AG04450 (cell line): ENCODE data around the gene SUCO. TPM values are rescaled to one million over a fixed set of nuclear protein-coding genes. Genes with fewer than 3 reads are reported as not detected.

Source experiments
- CTCF ChIA-PET: fragments of 300-600, 350-600 bp; formaldehyde crosslinking; extraction: SDS; loops from one replicate; lab custom pipeline; 2022; ENCODE audit warnings: antibody characterized with exemption, inconsistent platforms; lab: Charles Lee
- POLR2A ChIA-PET: fragments of 350-600 bp; formaldehyde crosslinking; extraction: SDS; loops from one replicate; lab custom pipeline; 2021; ENCODE audit warnings: antibody characterized with exemption, inconsistent platforms; lab: Yijun Ruan, JAX
- DNase-seq: peaks from one replicate; pipeline ENCODE4 v3.0.0-alpha.2; 2011; ENCODE audit warnings: low read depth, low spot score
- H3K27ac ChIP-seq: one replicate; pipeline ENCODE4 v1.5.1; 2012; ENCODE audit warnings: low read depth, low read length, control low read depth
- H3K27me3 ChIP-seq: one replicate; pipeline ENCODE4 v1.6.0; 2012; ENCODE audit warnings: low read length; ENCODE audit not compliant: control insufficient read depth, insufficient read depth
- H3K4me3 ChIP-seq: 2 replicates; pipeline ENCODE4 v1.5.1; 2011; ENCODE audit warnings: mild to moderate bottlenecking, low read depth, low read length, control low read depth
- H3K9me3 ChIP-seq: 2 replicates; pipeline ENCODE4 v1.5.1; 2012; ENCODE audit warnings: low read length; ENCODE audit not compliant: control insufficient read depth, insufficient read depth
- polyA plus RNA-seq: library from polyadenylated mRNA; depleted of rRNA; stranded (reverse); fragments of >200 nt; gene quantifications from 2 replicates; pipeline ENCODE4 v1.2.3, GENCODE V29; 2011
- TF ChIP-seq, protein P1 (sequence below): IDR thresholded peaks from 2 replicates; pipeline ENCODE4 v1.5.1; 2011; ENCODE audit warnings: low read depth, low read length, control low read depth, inconsistent platforms

The SUCO gene
- polyA plus RNA-seq, 1 experiment = 25.1 TPM

DNA sequence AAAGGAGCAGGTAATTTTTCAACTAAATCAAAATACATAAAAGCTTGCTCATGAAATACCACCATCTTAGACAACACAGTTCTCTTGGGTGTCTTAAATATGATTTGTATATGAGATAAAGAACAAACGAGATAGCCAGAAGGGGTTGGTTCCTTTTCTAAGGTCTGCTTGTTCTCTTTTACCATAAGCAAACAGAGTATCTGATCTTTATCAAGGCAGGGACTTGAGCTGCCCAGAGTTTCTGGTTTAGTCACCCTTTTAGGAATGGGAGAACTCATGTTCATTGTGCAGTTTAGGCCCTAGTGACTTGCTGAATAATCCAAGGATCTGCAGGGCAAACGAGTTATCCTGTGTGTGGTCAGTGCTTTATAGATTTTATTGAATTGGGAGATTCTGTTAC is 3.0 kb upstream of the SUCO start:
- no peak overlapping the region for H3K4me3 ChIP-seq
- H3K27ac ChIP-seq = no peak overlapping the region
- H3K9me3 ChIP-seq = no peaks in the 10 kb centered on the region; the same call in 1 of the 2 replicates
- ChIA-PET CTCF (no interaction called here), POLR2A (no interaction called here)
- TF ChIP-seq, protein P1, sequence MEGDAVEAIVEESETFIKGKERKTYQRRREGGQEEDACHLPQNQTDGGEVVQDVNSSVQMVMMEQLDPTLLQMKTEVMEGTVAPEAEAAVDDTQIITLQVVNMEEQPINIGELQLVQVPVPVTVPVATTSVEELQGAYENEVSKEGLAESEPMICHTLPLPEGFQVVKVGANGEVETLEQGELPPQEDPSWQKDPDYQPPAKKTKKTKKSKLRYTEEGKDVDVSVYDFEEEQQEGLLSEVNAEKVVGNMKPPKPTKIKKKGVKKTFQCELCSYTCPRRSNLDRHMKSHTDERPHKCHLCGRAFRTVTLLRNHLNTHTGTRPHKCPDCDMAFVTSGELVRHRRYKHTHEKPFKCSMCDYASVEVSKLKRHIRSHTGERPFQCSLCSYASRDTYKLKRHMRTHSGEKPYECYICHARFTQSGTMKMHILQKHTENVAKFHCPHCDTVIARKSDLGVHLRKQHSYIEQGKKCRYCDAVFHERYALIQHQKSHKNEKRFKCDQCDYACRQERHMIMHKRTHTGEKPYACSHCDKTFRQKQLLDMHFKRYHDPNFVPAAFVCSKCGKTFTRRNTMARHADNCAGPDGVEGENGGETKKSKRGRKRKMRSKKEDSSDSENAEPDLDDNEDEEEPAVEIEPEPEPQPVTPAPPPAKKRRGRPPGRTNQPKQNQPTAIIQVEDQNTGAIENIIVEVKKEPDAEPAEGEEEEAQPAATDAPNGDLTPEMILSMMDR = no peak
- H3K27me3 ChIP-seq = peaks cover 11% of the 10 kb centered on the region
- no peak for DNase-seq

DNA sequence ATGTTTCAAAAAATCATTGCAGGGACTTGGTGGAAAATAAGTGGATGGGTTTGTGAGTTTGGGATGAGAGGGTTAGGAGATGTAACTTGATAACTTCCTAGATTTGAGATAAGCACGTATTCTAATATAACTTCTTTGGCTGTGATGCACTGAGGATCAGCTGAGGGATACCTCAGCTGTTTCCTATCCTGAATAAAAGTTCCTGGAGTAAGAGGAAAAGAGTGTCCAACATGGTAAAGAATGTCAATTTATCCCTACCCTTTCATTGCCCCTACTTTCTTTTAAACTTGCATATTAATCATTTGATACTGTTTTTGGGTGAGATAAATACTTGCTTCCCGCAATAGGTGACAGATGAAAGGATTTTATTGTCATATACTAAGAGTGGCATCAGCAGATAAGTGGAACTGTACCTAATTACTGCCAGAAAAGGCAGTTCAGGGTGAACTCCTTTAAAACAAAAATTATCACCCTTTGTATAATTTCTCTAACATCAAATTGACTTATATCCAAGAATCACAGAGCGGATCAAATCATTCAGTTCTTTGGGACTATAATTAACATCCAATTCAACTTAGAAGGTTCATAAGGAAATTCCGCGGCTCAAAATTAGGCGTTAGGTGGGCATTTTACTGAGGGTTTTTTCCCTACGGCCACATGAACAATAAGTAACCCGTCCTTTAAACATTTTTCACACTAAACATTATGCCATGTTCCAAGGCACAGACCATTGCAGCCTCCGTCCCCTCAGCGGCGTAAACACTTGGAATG is 1.4 kb upstream of the SUCO start:
- DNase-seq = no peak
- TF ChIP-seq, protein P1 = no peak
- POLR2A ChIA-PET = interaction anchor here (0.6 to 1.5 kb wide), 6 partner anchors 11 to 1692 kb away, joined by 3 to 6 read pairs (median 3); partner anchors contain the start of gene METTL13
- Histone ChIP-seq H3K9me3 (no peaks in the 10 kb centered on the region; the same call in 1 of the 2 replicates), H3K4me3 (peak overlapping the region; percentile 88), H3K27me3 (peaks cover 11% of the 10 kb centered on the region), H3K27ac (peak overlapping the region; percentile 91)
- CTCF ChIA-PET = interaction anchor here (0.6 to 0.8 kb wide), 2 partner anchors 188 to 819 kb away, joined by 3 read pairs; no protein-coding TSS in a partner anchor

DNA sequence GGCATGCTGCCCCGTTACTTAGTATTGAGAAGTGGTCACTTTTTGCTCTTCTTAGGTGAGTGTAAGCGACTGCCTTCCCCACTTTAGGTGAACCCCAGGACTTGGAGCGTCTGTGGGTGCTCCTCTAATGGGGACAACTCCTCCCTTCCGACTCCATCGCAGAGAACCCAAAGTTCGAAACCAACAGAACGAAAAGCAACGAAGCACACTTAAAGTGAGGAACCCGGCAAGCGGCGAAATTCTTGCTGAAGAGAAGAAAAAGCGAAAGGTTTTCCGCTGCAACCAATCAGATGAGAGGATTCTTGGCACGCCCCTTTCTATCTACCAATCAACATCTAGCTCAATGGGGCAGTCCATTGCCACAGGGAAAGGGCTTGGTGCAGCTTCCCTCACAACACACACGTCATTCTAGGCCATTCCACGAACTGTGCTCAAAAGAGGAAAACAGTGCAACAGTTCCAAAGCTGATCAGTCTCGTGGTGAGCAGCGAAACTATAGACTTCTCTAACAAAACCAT is 709 bp upstream of the SUCO start:
- ChIA-PET CTCF (interaction anchor here (0.6 to 0.9 kb wide), 3 partner anchors 22 to 819 kb away, joined by 3 to 10 read pairs (median 6); no protein-coding TSS in a partner anchor), POLR2A (interaction anchor here (0.5 to 1.5 kb wide), 10 partner anchors 10 to 1691 kb away, joined by 3 to 6 read pairs (median 3); partner anchors contain the start of gene METTL13)
- DNase-seq = peak; percentile 96
- Histone ChIP-seq H3K27me3 (peaks cover 11% of the 10 kb centered on the region), H3K27ac (peak overlapping the region; percentile 91), H3K9me3 (no peaks in the 10 kb centered on the region; the same call in 1 of the 2 replicates), H3K4me3 (peak overlapping the region; percentile 88)
- TF ChIP-seq, protein P1 = no peak

DNA sequence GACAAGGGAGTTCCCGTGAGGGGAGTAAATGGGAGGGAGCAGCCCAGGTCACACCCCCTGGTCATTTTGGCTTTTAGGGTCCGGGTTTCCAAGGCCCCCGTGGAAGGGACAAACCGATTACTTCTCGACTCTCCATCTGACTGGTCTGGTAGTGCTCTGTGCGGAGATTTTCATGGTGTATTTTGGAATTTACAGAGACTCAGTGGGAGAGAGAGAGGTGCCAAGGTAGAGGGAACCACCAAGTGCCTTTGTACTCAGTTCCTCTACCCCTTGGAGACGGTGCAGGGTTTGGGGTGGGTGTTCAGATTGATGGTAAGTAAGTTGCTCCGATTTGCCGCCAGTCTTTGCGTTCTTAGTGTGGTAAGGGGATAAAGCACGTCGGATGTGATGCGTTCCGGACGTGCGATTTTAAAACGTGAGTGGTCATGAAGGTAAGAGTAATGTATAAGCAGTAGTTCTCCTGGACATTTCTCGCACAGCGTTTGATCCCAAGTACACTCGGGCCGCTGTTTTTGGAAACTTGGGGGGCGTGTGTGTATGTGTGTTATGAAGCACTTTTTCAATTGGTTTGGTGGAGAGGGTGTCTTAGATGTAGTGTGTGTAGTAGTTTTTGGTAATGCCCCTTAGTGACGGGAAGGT is 682 bp downstream of the SUCO start:
- CTCF ChIA-PET = interaction anchor here (1.5 to 2.2 kb wide), 2 partner anchors 186 to 531 kb away, joined by 5 to 10 read pairs; no protein-coding TSS in a partner anchor
- TF ChIP-seq, protein P1 = no peak
- POLR2A ChIA-PET = interaction anchor here (0.9 to 1.5 kb wide), 2 partner anchors 48 to 56 kb away, joined by 3 to 6 read pairs; no protein-coding TSS in a partner anchor
- H3K27me3 ChIP-seq = peaks cover 7% of the 10 kb centered on the region
- no peak for DNase-seq
- peak overlapping the region; percentile 91 for H3K27ac ChIP-seq
- H3K9me3 ChIP-seq = no peaks in the 10 kb centered on the region; the same call in 1 of the 2 replicates
- peak overlapping the region; percentile 89 for H3K4me3 ChIP-seq
